Adrenal gland (tissue), 5 donors: ENCODE data around the gene C12orf50.

Experiments used
- CTCF ChIP-seq, 6 experiments: fragments of 450-650 bp in 4 of 6; fragments of 200-600 bp in 2 of 6; sonication (generic) in 1 of 6; IDR thresholded peaks; 1 replicate in 5 of 6; 2 replicates in 1 of 6; pipeline versions ENCODE4 v1.5.1 to v1.8.0; 2016 to 2021; ENCODE audit warnings: antibody characterized with exemption in 6 of 6, mild to moderate bottlenecking in 2 of 6, moderate library complexity in 1 of 6
- POLR2A ChIP-seq, 2 donors: fragments of 450-650 bp; IDR thresholded peaks; one replicate each; pipeline ENCODE4 v1.6.1; 2017; ENCODE audit warnings: antibody characterized with exemption in 2 of 2, mild to moderate bottlenecking in 2 of 2, moderate library complexity in 1 of 2
- donor health status: DM: no; HTN: no; CAD: no.

DNA sequence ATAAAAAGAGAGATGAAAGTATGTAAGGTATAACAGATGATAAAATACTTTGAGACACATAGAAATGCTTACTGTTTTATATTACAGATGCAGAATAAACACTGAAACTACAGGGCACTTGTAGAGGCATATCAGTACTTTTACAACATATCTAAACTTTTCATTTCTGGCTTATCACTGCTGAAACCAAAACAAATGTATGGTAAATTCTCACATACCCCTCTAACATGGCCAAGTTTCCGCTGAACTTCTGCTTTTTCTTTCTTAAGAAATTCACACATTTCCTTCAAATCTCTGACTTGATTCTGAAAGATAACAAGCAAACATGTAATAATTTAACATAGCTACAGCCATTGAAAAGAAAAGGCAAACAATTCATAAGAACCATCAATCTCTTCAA lies 33.3 kb upstream of the C12orf50 start:
- TF ChIP-seq POLR2A (IDR thresholded peaks at IDR 0.05), result no peak
- TF ChIP-seq CTCF (IDR thresholded peaks at IDR 0.05), result no peak
